ENCODE measurements around the gene ELOVL6. TPM values are rescaled to one million over a fixed set of nuclear protein-coding genes. Genes with fewer than 3 reads are reported as not detected.

ELOVL6 gene
- total RNA-seq, 1 experiment from 2014 or later: 25.3 TPM

GRCh38 chr4:110055158-110055768 lies 143.2 kb downstream of the ELOVL6 start:
- DNase-seq: no peak
- Histone ChIP-seq H3K27me3 (ENCODE audit: insufficient read depth, low read depth) (no peaks in the 10 kb centered on the region), H3K4me3 (no peak overlapping the region), H3F3A (ENCODE audit: insufficient read depth, low read depth) (0 out of 2 replicates have a peak, but pooled peaks cover 5% of the 10 kb centered on the region), H3K9me2 (ENCODE audit: insufficient read depth) (no peaks in the 10 kb centered on the region), H3K79me2 (ENCODE audit: low read depth) (no peaks in the 10 kb centered on the region), H3K27ac (no peak overlapping the region), H3K4me2 (no peak overlapping the region), H3K36me3 (ENCODE audit: low read depth) (no peaks in the 10 kb centered on the region), H4K20me1 (ENCODE audit: insufficient read depth) (no peaks in the 10 kb centered on the region), H2AFZ (no peak overlapping the region), H3K4me1 (replicated peaks; ENCODE audit: insufficient read depth) (peaks cover 17% of the 10 kb centered on the region; the same call in 1 of the 2 replicates), H3K9me3 (ENCODE audit: insufficient read depth, low read depth) (no peaks in the 10 kb centered on the region)
- POLR2A ChIA-PET (ENCODE audit: unreplicated experiment): interaction anchor here (0.5 kb wide), 1 partner anchor 32 kb away, joined by 4 read pairs; no protein-coding TSS in a partner anchor
- no TSS peak for BruUV-seq (replicated peaks)
- CTCF ChIA-PET: interaction anchor here (0.7 kb wide), 1 partner anchor 65 kb away, joined by 13 read pairs; no protein-coding TSS in a partner anchor
- no peak for TF ChIP-seq CTCF (conservative IDR thresholded peaks at IDR 0.05)
- intact Hi-C loops (cut with micrococcal nuclease; ENCODE audit: unreplicated experiment): no loop called here

- TF ChIP-seq EZH2 (IDR thresholded peaks at IDR 0.05; ENCODE audit: low read depth) (no peak), CTCF (conservative IDR thresholded peaks at IDR 0.05) (peak; percentile 80)
- intact Hi-C loops (cut with micrococcal nuclease; ENCODE audit: unreplicated experiment): loop anchor here (1.0 to 2.0 kb wide), 2 partner anchors 147 to 461 kb away; no protein-coding TSS in a partner anchor
- no TSS peak for BruUV-seq (replicated peaks)
Measured at GRCh38 chr4:110049951-110050925, 148.2 kb downstream of the ELOVL6 start.

GRCh38 chr4:110046588-110047049 lies 151.8 kb downstream of the ELOVL6 start:
- H3K27me3 ChIP-seq (ENCODE audit: insufficient read depth, low read depth): no peaks in the 10 kb centered on the region
- no peak overlapping the region for H3K4me3 ChIP-seq
- H2AFZ ChIP-seq: no peak overlapping the region
- intact Hi-C loops (cut with micrococcal nuclease; ENCODE audit: unreplicated experiment): no loop called here
- H3K4me1 ChIP-seq (replicated peaks; ENCODE audit: insufficient read depth): no peaks in the 10 kb centered on the region
- H3K36me3 ChIP-seq (ENCODE audit: low read depth): no peaks in the 10 kb centered on the region
- H3K4me2 ChIP-seq: no peak overlapping the region
- H3K79me2 ChIP-seq (ENCODE audit: low read depth): no peaks in the 10 kb centered on the region
- no peaks in the 10 kb centered on the region for H4K20me1 ChIP-seq (ENCODE audit: insufficient read depth)
- DNase-seq: no peak
- no peaks in the 10 kb centered on the region for H3K9me3 ChIP-seq (ENCODE audit: insufficient read depth, low read depth)
- no TSS peak for BruUV-seq (replicated peaks)
- H3K27ac ChIP-seq: no peak overlapping the region
- CTCF ChIA-PET: no interaction called here
- no peaks in the 10 kb centered on the region for H3F3A ChIP-seq (ENCODE audit: insufficient read depth, low read depth)
- POLR2A ChIA-PET (ENCODE audit: unreplicated experiment): no interaction called here
- H3K9me2 ChIP-seq (ENCODE audit: insufficient read depth): no peaks in the 10 kb centered on the region
- TF ChIP-seq CTCF (conservative IDR thresholded peaks at IDR 0.05) (no peak), EZH2 (IDR thresholded peaks at IDR 0.05; ENCODE audit: low read depth) (no peak)

More at GRCh38 chr4:110049951-110050925, 148.2 kb downstream of the ELOVL6 start:
- Histone ChIP-seq H3K4me1 (replicated peaks; ENCODE audit: insufficient read depth) (no peaks in the 10 kb centered on the region), H3K9me3 (ENCODE audit: insufficient read depth, low read depth) (no peaks in the 10 kb centered on the region), H3K9me2 (ENCODE audit: insufficient read depth) (no peaks in the 10 kb centered on the region), H3K79me2 (ENCODE audit: low read depth) (no peaks in the 10 kb centered on the region), H3K4me3 (no peak overlapping the region), H4K20me1 (ENCODE audit: insufficient read depth) (no peaks in the 10 kb centered on the region), H3F3A (ENCODE audit: insufficient read depth, low read depth) (no peaks in the 10 kb centered on the region), H3K4me2 (no peak overlapping the region), H2AFZ (no peak overlapping the region), H3K27ac (no peak overlapping the region), H3K36me3 (ENCODE audit: low read depth) (no peaks in the 10 kb centered on the region), H3K27me3 (ENCODE audit: insufficient read depth, low read depth) (no peaks in the 10 kb centered on the region)
- DNase-seq: peak in 1 of 2 experiments; percentile 27
- CTCF ChIA-PET: no interaction called here
- POLR2A ChIA-PET (ENCODE audit: unreplicated experiment): no interaction called here
